Osteoblast (primary cell): ENCODE results near the gene CSPG5. TPM values are rescaled to one million over a fixed set of nuclear protein-coding genes. Genes with fewer than 3 reads are reported as not detected.
A peak's percentile ranks its signal among the peaks of the same experiment; 100 is the strongest.

Experiments
- DNase-seq: peaks from one replicate; pipeline ENCODE4 v3.0.0; 2011; ENCODE audit warnings: low spot score, mixed read lengths; ENCODE audit not compliant: insufficient read length; ENCODE audit errors: missing footprints
- H2AFZ ChIP-seq: 2 replicates; pipeline ENCODE4 v1.6.0; 2011; ENCODE audit warnings: mild to moderate bottlenecking, low read length
- H3K27ac ChIP-seq: 2 replicates; pipeline ENCODE4 v1.5.1; 2011; ENCODE audit warnings: mild to moderate bottlenecking, low read depth, low read length, moderate library complexity
- H3K27me3 ChIP-seq: 2 replicates; pipeline ENCODE4 v1.6.0; 2012; ENCODE audit warnings: mild to moderate bottlenecking, control low read depth, inconsistent platforms, low read length, moderate library complexity; ENCODE audit not compliant: insufficient read depth
- H3K36me3 ChIP-seq: 2 replicates; pipeline ENCODE4 v1.5.1; 2011; ENCODE audit warnings: mild to moderate bottlenecking, low read length, control low read depth, moderate library complexity; ENCODE audit not compliant: insufficient read depth
- H3K4me1 ChIP-seq: 2 replicates; pipeline ENCODE4 v1.5.1; 2011; ENCODE audit warnings: mild to moderate bottlenecking, low read length, control low read depth, moderate library complexity; ENCODE audit not compliant: insufficient read depth
- H3K4me2 ChIP-seq: 2 replicates; pipeline ENCODE4 v1.6.0; 2011; ENCODE audit warnings: mild to moderate bottlenecking, low read length; ENCODE audit not compliant: insufficient read depth
- H3K4me3 ChIP-seq: fragments of 200-600 bp; sonication (generic); 3 replicates; pipeline ENCODE4 v1.5.1; 2012; ENCODE audit warnings: mild to moderate bottlenecking, low read length, inconsistent platforms; ENCODE audit not compliant: insufficient read depth
- H3K79me2 ChIP-seq: 2 replicates; pipeline ENCODE4 v1.6.0; 2012; ENCODE audit warnings: mild to moderate bottlenecking, low read length, control low read depth, inconsistent platforms; ENCODE audit not compliant: insufficient read depth
- H3K9me3 ChIP-seq: 2 replicates; pipeline ENCODE4 v1.5.1; 2011; ENCODE audit warnings: low read depth, low read length, control low read depth
- H4K20me1 ChIP-seq: 2 replicates; pipeline ENCODE4 v1.6.0; 2012; ENCODE audit warnings: mild to moderate bottlenecking, low read length, control low read depth; ENCODE audit not compliant: insufficient read depth
- total RNA-seq: library from RNA; depleted of rRNA; stranded (reverse); fragments of >200 nt; gene quantifications from 2 replicates; pipeline ENCODE4 v1.2.3, GENCODE V29; 2012
- TF ChIP-seq, protein P1 (sequence below): IDR thresholded peaks from 2 replicates; pipeline ENCODE4 v1.5.1; 2011; ENCODE audit warnings: mild to moderate bottlenecking, low read depth, low read length, moderate library complexity; ENCODE audit errors: extremely low read depth

Gene CSPG5
- total RNA-seq, 1 donor = under 0.01 TPM

- H3K27ac ChIP-seq = no peak overlapping the region
- H3K4me2 ChIP-seq = peak overlapping the region; percentile 32
- no peak overlapping the region for H3K4me3 ChIP-seq
- H3K9me3 ChIP-seq = no peaks in the 10 kb centered on the region
- H4K20me1 ChIP-seq = peaks cover 40% of the 10 kb centered on the region
- peaks cover 15% of the 10 kb centered on the region for H3K4me1 ChIP-seq
- TF ChIP-seq, protein P1, sequence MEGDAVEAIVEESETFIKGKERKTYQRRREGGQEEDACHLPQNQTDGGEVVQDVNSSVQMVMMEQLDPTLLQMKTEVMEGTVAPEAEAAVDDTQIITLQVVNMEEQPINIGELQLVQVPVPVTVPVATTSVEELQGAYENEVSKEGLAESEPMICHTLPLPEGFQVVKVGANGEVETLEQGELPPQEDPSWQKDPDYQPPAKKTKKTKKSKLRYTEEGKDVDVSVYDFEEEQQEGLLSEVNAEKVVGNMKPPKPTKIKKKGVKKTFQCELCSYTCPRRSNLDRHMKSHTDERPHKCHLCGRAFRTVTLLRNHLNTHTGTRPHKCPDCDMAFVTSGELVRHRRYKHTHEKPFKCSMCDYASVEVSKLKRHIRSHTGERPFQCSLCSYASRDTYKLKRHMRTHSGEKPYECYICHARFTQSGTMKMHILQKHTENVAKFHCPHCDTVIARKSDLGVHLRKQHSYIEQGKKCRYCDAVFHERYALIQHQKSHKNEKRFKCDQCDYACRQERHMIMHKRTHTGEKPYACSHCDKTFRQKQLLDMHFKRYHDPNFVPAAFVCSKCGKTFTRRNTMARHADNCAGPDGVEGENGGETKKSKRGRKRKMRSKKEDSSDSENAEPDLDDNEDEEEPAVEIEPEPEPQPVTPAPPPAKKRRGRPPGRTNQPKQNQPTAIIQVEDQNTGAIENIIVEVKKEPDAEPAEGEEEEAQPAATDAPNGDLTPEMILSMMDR = no peak
- peak; percentile 68 for DNase-seq
- H3K27me3 ChIP-seq = no peaks in the 10 kb centered on the region
- H3K79me2 ChIP-seq = no peaks in the 10 kb centered on the region
- H2AFZ ChIP-seq = no peak overlapping the region
- H3K36me3 ChIP-seq = peaks cover 32% of the 10 kb centered on the region
Observed at GRCh38 chr3:47612178-47612577, 33.5 kb upstream of the CSPG5 start.

- Histone ChIP-seq H3K36me3 (peaks cover 29% of the 10 kb centered on the region), H3K4me1 (peaks cover 15% of the 10 kb centered on the region), H3K9me3 (no peaks in the 10 kb centered on the region), H2AFZ (no peak overlapping the region), H3K27ac (no peak overlapping the region), H3K27me3 (no peaks in the 10 kb centered on the region), H4K20me1 (peaks cover 45% of the 10 kb centered on the region), H3K4me3 (no peak overlapping the region), H3K4me2 (no peak overlapping the region), H3K79me2 (no peaks in the 10 kb centered on the region)
- DNase-seq = no peak
- TF ChIP-seq, protein P1 = no peak
Observed at GRCh38 chr3:47611576-47611975, 32.9 kb upstream of the CSPG5 start.

DNA sequence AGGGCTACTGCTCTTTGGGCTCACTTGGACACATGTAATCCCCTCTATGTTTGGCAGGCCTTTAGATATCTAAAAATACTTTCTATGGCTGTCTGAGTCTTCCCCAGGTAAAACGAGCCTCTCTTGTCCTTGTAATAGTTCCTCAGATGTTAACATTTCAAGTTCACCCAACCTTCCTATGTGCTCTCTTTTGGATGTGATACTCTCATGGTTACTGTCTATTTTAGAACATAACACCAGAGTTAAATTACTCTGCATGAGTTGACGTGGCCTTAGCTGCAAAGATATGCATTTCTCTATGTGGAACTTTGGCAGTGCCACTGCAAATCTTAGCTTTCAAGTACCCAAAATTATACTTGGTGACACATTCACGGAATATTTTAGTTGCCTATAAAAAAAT is 31.9 kb upstream of the CSPG5 start:
- peaks cover 23% of the 10 kb centered on the region for H3K4me1 ChIP-seq
- peaks cover 29% of the 10 kb centered on the region for H3K36me3 ChIP-seq
- no peaks in the 10 kb centered on the region for H3K9me3 ChIP-seq
- TF ChIP-seq, protein P1 = no peak
- peaks cover 50% of the 10 kb centered on the region for H4K20me1 ChIP-seq
- H3K27ac ChIP-seq = no peak overlapping the region
- no peak for DNase-seq
- H3K79me2 ChIP-seq = no peaks in the 10 kb centered on the region
- H3K27me3 ChIP-seq = no peaks in the 10 kb centered on the region
- no peak overlapping the region for H3K4me2 ChIP-seq
- no peak overlapping the region for H3K4me3 ChIP-seq
- no peak overlapping the region for H2AFZ ChIP-seq

GRCh38 chr3:47607335-47607734 is 28.7 kb upstream of the CSPG5 start:
- no peaks in the 10 kb centered on the region for H3K9me3 ChIP-seq
- no peaks in the 10 kb centered on the region for H3K79me2 ChIP-seq
- H3K27me3 ChIP-seq = no peaks in the 10 kb centered on the region
- H3K27ac ChIP-seq = no peak overlapping the region
- no peak overlapping the region for H3K4me2 ChIP-seq
- DNase-seq = no peak
- no peak overlapping the region for H3K4me3 ChIP-seq
- peaks cover 64% of the 10 kb centered on the region for H4K20me1 ChIP-seq
- H3K4me1 ChIP-seq = peaks cover 18% of the 10 kb centered on the region
- peaks cover 30% of the 10 kb centered on the region for H3K36me3 ChIP-seq
- no peak overlapping the region for H2AFZ ChIP-seq
- TF ChIP-seq, protein P1 = no peak
